ENCODE results near the gene SMARCA5.

- TF ChIP-seq CTCF (IDR thresholded peaks at IDR 0.05) (no peak), POLR2A (IDR thresholded peaks at IDR 0.05) (no peak)
These were observed 93.0 kb downstream of the SMARCA5 start for GRCh38 chr4:143606480-143606879.

Measured in Peyer's patch (tissue), 4 donors.